Measurements from ENCODE around the gene SHANK1.
A peak's percentile ranks its signal among the peaks of the same experiment; 100 is the strongest.

The SHANK1 gene

GRCh38 chr19:50711805-50712204, 7.8 kb downstream of the SHANK1 start:
- DNase-seq (ENCODE audit: low spot score): no peak

GRCh38 chr19:50711196-50711595, 8.4 kb downstream of the SHANK1 start:
- no peak for DNase-seq (ENCODE audit: low spot score)

- DNase-seq (ENCODE audit: low spot score): no peak
Observed at GRCh38 chr19:50710612-50711011, 9.0 kb downstream of the SHANK1 start.

- DNase-seq (ENCODE audit: low spot score): no peak
Observed at GRCh38 chr19:50710094-50710493, 9.5 kb downstream of the SHANK1 start.

- no peak for DNase-seq (ENCODE audit: low spot score)
Observed at GRCh38 chr19:50708179-50708879, 11.3 kb downstream of the SHANK1 start.

- DNase-seq (ENCODE audit: low spot score): no peak
Observed at GRCh38 chr19:50706387-50706786, 13.2 kb downstream of the SHANK1 start.

GRCh38 chr19:50705422-50706019, 14.1 kb downstream of the SHANK1 start:
- DNase-seq (ENCODE audit: low spot score): peak; percentile 95

- no peak for DNase-seq (ENCODE audit: low spot score)
Observed at GRCh38 chr19:50703915-50704796, 15.4 kb downstream of the SHANK1 start.

- no peak for DNase-seq (ENCODE audit: low spot score)
Observed at GRCh38 chr19:50702871-50703829, 16.5 kb downstream of the SHANK1 start.

GRCh38 chr19:50702158-50702870, 17.3 kb downstream of the SHANK1 start:
- DNase-seq (ENCODE audit: low spot score): no peak

- DNase-seq (ENCODE audit: low spot score): no peak
Observed at GRCh38 chr19:50701367-50701985, 18.1 kb downstream of the SHANK1 start.

- DNase-seq (ENCODE audit: low spot score): no peak
Observed at GRCh38 chr19:50697414-50698124, 22.0 kb downstream of the SHANK1 start.

- no peak for DNase-seq (ENCODE audit: low spot score)
Observed at GRCh38 chr19:50696094-50696483, 23.5 kb downstream of the SHANK1 start.

GRCh38 chr19:50695251-50696093, 24.1 kb downstream of the SHANK1 start:
- DNase-seq (ENCODE audit: low spot score): no peak

GRCh38 chr19:50694815-50695145, 24.8 kb downstream of the SHANK1 start:
- DNase-seq (ENCODE audit: low spot score): no peak

- no peak for DNase-seq (ENCODE audit: low spot score)
Observed at GRCh38 chr19:50693064-50693975, 26.3 kb downstream of the SHANK1 start.

GRCh38 chr19:50690439-50690838, 29.2 kb downstream of the SHANK1 start:
- no peak for DNase-seq (ENCODE audit: low spot score)

- DNase-seq (ENCODE audit: low spot score): no peak
Observed at GRCh38 chr19:50688766-50689165, 30.8 kb downstream of the SHANK1 start.
